Urothelium cell line (cell line): ENCODE results near the gene ARL14.

ENCODE experiments used
- DNase-seq: peaks from one replicate; pipeline ENCODE4 v3.0.0; 2011; ENCODE audit warnings: low spot score, mixed read lengths
- FAIRE-seq: peaks from 2 replicates; lab custom pipeline; 2011; peaks lifted over from hg19 to GRCh38; lab: Jason Lieb, UNC

The ARL14 gene

GRCh38 chr3:160676547-160677303 lies at the start of gene ARL14:
TSS of gene ARL14 (plus strand) at chr3:160677160. CDS start at chr3:160677347, 187 bp downstream.
- peak; percentile 74 for DNase-seq
- no peak for FAIRE-seq

- DNase-seq (no peak), FAIRE-seq (no peak)
Observed at GRCh38 chr3:160629491-160629890, 47.5 kb upstream of the ARL14 start.

GRCh38 chr3:160633361-160634083 lies 43.4 kb upstream of the ARL14 start:
- DNase-seq (no peak), FAIRE-seq (no peak)

- FAIRE-seq, result no peak
- no peak for DNase-seq
Observed at GRCh38 chr3:160635213-160635612, 41.7 kb upstream of the ARL14 start.

- DNase-seq (no peak), FAIRE-seq (no peak)
Observed at GRCh38 chr3:160637086-160637485, 39.9 kb upstream of the ARL14 start.

- FAIRE-seq (no peak), DNase-seq (no peak)
Observed at GRCh38 chr3:160638184-160638583, 38.8 kb upstream of the ARL14 start.

- DNase-seq, result no peak
- FAIRE-seq, result no peak
Observed at GRCh38 chr3:160641665-160642309, 35.2 kb upstream of the ARL14 start.

- DNase-seq (no peak), FAIRE-seq (no peak)
Observed at GRCh38 chr3:160643994-160644393, 33.0 kb upstream of the ARL14 start.

GRCh38 chr3:160644491-160644890 lies 32.5 kb upstream of the ARL14 start:
- FAIRE-seq (no peak), DNase-seq (no peak)

GRCh38 chr3:160648701-160649100 lies 28.3 kb upstream of the ARL14 start:
- DNase-seq, result no peak
- FAIRE-seq, result no peak

GRCh38 chr3:160649596-160649995 lies 27.4 kb upstream of the ARL14 start:
- DNase-seq (no peak), FAIRE-seq (no peak)

GRCh38 chr3:160653512-160653911 lies 23.4 kb upstream of the ARL14 start:
- DNase-seq (no peak), FAIRE-seq (no peak)

- FAIRE-seq, result no peak
- no peak for DNase-seq
Observed at GRCh38 chr3:160660902-160661301, 16.1 kb upstream of the ARL14 start.

- FAIRE-seq, result no peak
- no peak for DNase-seq
Observed at GRCh38 chr3:160661660-160662059, 15.3 kb upstream of the ARL14 start.

- FAIRE-seq, result no peak
- no peak for DNase-seq
Observed at GRCh38 chr3:160665231-160665630, 11.7 kb upstream of the ARL14 start.

- no peak for DNase-seq
- no peak for FAIRE-seq
Observed at GRCh38 chr3:160665784-160666526, 11.0 kb upstream of the ARL14 start.

- DNase-seq (peak; percentile 54), FAIRE-seq (no peak)
Observed at GRCh38 chr3:160667452-160667851, 9.5 kb upstream of the ARL14 start.

GRCh38 chr3:160668454-160668853 lies 8.5 kb upstream of the ARL14 start:
- no peak for FAIRE-seq

GRCh38 chr3:160671231-160671630 lies 5.7 kb upstream of the ARL14 start:
- FAIRE-seq, result no peak
- no peak for DNase-seq

More at GRCh38 chr3:160668454-160668853, 8.5 kb upstream of the ARL14 start:
- no peak for DNase-seq

GRCh38 chr3:160671995-160672394 lies 5.0 kb upstream of the ARL14 start:
- FAIRE-seq (no peak), DNase-seq (no peak)

- DNase-seq (no peak), FAIRE-seq (no peak)
Observed at GRCh38 chr3:160673188-160673587, 3.8 kb upstream of the ARL14 start.
